Peyer's patch (tissue), 4 donors: ENCODE results near the gene RET.

Experiments used
- CTCF ChIP-seq, 6 experiments: fragments of 450-650 bp in 4 of 6; fragments of 200-600 bp in 2 of 6; sonication (generic) in 1 of 6; IDR thresholded peaks; one replicate each; pipeline ENCODE4 v1.5.1; 2017 to 2019; ENCODE audit warnings: antibody characterized with exemption in 6 of 6, mild to moderate bottlenecking in 3 of 6, moderate library complexity in 1 of 6
- POLR2A ChIP-seq, 2 donors: fragments of 450-650 bp; IDR thresholded peaks; one replicate each; pipeline ENCODE4 v1.5.1; 2017; ENCODE audit warnings: antibody characterized with exemption in 2 of 2, mild to moderate bottlenecking in 2 of 2, moderate library complexity in 2 of 2

GRCh38 chr10:43131906-43132305 is 55.0 kb downstream of the RET start:
- no peak for TF ChIP-seq CTCF (IDR thresholded peaks at IDR 0.05)
- TF ChIP-seq POLR2A (IDR thresholded peaks at IDR 0.05): no peak
